Suprapubic skin (tissue), 4 donors: ENCODE results near the gene ANTXR1. TPM values are rescaled to one million over a fixed set of nuclear protein-coding genes. Genes with fewer than 3 reads are reported as not detected.

Experiments used
- DNase-seq, 2 donors: peaks; one replicate each; pipeline ENCODE4 v3.0.0-alpha.2; 2019; ENCODE audit warnings: low spot score in 2 of 2
- H3K27ac ChIP-seq: fragments of 200-600 bp; sonication (generic); one replicate; pipeline ENCODE4 v1.5.1; 2019
- H3K27me3 ChIP-seq: fragments of 200-600 bp; sonication (generic); one replicate; pipeline ENCODE4 v1.5.1; 2019
- H3K36me3 ChIP-seq: fragments of 200-600 bp; sonication (generic); one replicate; pipeline ENCODE4 v1.5.1; 2019
- H3K4me1 ChIP-seq: fragments of 200-600 bp; sonication (generic); one replicate; pipeline ENCODE4 v1.5.1; 2019
- H3K4me3 ChIP-seq: fragments of 200-600 bp; sonication (generic); one replicate; pipeline ENCODE4 v1.5.1; 2019; ENCODE audit warnings: mild to moderate bottlenecking
- H3K9me3 ChIP-seq: fragments of 200-600 bp; sonication (generic); one replicate; pipeline ENCODE4 v1.5.1; 2019
- CTCF ChIP-seq, 2 donors: fragments of 200-600 bp in 1 of 2; fragments of 450-650 bp in 1 of 2; sonication (generic) in 1 of 2; IDR thresholded peaks; one replicate each; pipeline ENCODE4 v1.5.1; 2016 to 2019; ENCODE audit warnings: antibody characterized with exemption in 2 of 2, mild to moderate bottlenecking in 1 of 2, moderate library complexity in 1 of 2
- EP300 ChIP-seq: sonication (generic); formaldehyde crosslinking; IDR thresholded peaks from one replicate; pipeline ENCODE4 v1.6.1; 2017; ENCODE audit warnings: antibody characterized with exemption
- POLR2A ChIP-seq, 2 donors: fragments of 450-650 bp; IDR thresholded peaks; one replicate each; pipeline ENCODE4 v1.6.1; 2017; ENCODE audit warnings: antibody characterized with exemption in 2 of 2, mild to moderate bottlenecking in 2 of 2, moderate library complexity in 2 of 2
- POLR2AphosphoS5 ChIP-seq, 3 donors: sonication (generic); formaldehyde crosslinking; IDR thresholded peaks; one replicate each; pipeline ENCODE4 v1.6.1; 2017; ENCODE audit warnings: antibody characterized with exemption in 3 of 3
- WGBS: methylation state at CpG from one replicate; pipeline ENCODE4 v1.1.5; 2018; 5-methylcytosine and 5-hydroxymethylcytosine counted together
- total RNA-seq, 4 donors: library from RNA; depleted of rRNA; stranded (reverse); fragments of >200 nt; gene quantifications; one replicate each; pipeline ENCODE4 v1.1.0, GENCODE V29; 2016

ANTXR1 gene
- total RNA-seq, 4 donors from 2014 or later, result 35.5 to 111 (median 66.6) TPM

DNA sequence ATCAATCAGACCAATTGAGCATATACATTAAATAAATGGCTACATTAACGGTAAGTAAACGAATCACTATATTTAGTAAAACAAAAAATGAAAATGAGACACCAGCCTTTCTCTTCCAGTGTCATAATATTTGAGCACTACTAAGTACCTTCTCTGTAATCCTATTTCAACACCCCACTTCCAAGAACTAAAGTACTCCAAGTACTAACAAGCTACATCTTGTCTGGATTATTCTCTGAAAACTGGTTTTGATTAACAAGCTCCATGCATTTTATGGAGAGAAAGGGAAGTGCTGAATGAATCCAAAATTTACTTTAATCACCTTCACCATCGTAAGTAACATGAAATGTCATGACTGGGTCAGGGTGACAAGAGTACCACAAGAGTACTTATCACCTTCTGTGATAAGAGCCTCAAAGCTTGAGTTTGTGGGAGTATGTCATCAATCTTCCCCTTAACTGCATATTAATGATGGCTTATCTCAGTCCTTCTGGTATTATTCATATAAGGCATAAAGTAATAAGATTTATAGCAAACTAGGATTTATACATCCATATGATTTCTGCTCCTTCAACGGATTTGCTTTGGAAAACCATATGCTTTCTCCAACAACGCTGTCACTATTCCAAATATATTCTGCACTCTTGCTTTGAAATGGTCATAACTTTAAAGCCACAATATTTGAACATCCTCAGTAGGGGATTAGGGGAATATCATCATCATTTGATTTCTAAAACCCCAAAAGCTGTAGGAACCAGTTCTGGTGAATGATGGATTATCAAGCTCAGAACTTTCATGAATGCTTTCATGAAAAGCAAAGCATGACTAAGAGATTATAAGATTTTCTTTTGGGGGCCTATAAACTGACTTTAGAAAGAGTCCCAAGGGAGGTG, 127.0 kb downstream of the ANTXR1 start:
- Histone ChIP-seq H3K9me3 (no peaks in the 10 kb centered on the region), H3K27ac (peak overlapping the region; percentile 61), H3K27me3 (no peaks in the 10 kb centered on the region), H3K36me3 (no peaks in the 10 kb centered on the region), H3K4me3 (no peak overlapping the region), H3K4me1 (peaks cover 33% of the 10 kb centered on the region)
- no peak for DNase-seq
- 47% methylated on average over 5 of the region's 5 CpGs for WGBS
- TF ChIP-seq EP300 (no peak), POLR2AphosphoS5 (IDR thresholded peaks at IDR 0.05) (peak in 1 of 3 donors; percentile 19), POLR2A (IDR thresholded peaks at IDR 0.05) (no peak)

DNA sequence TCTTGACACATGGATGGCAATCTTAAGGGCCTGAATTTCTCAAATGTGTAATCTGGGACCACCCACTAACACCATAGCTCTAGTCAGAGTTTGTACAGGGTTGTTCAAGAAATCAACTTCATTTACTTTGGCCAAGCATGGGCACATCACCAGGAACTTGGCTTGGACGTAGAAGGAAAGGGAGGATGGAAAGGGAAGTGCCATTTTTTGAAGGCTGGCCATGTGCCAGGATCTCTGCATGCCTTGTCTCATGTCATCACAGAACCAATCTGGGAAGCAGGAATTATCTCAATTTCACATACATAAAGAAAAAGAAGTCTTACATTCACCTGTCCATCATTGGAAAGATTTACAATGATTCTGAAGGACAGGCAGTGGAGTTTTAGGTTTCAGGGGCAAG, 128.1 kb downstream of the ANTXR1 start:
- DNase-seq, result no peak
- H3K27me3 ChIP-seq, result no peaks in the 10 kb centered on the region
- WGBS, result 62% methylated on average over 1 of the region's 1 CpG
- no peaks in the 10 kb centered on the region for H3K36me3 ChIP-seq
- no peak overlapping the region for H3K4me3 ChIP-seq
- no peaks in the 10 kb centered on the region for H3K9me3 ChIP-seq
- no peak overlapping the region for H3K27ac ChIP-seq
- peaks cover 33% of the 10 kb centered on the region for H3K4me1 ChIP-seq
- TF ChIP-seq POLR2AphosphoS5 (IDR thresholded peaks at IDR 0.05) (no peak), CTCF (IDR thresholded peaks at IDR 0.05) (no peak), EP300 (no peak), POLR2A (IDR thresholded peaks at IDR 0.05) (no peak)

DNA sequence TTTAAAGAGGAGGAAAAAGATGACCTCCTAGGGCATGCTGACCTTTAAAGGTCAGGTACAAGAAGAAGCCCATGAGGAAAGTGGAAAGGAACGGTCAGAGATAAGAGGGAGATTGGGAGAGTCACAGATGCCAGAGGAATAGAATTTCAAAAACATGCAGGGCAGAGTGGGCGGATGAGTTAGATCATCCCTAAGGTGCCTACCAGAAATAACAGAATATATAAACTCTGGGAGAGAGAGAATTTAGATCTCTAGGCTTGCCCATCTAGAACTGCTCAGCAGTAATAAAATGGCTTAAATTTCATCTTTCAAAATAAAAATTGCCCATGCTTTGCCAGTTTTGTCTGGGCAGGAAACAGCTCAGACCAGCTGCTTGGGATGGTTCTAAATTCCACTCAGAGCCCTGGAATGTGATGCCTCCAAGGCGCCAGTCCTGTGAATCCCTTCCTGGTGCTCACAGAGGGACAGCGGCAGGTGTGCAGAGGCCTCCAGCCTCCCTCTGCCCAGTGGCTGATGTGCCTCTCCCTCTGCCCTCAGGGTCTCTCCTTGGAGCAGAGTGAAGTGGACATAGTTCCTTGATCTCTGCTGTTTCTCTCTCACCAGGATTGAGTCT, 130.9 kb downstream of the ANTXR1 start:
- Histone ChIP-seq H3K4me3 (no peak overlapping the region), H3K27ac (no peak overlapping the region), H3K36me3 (no peaks in the 10 kb centered on the region), H3K9me3 (no peaks in the 10 kb centered on the region), H3K27me3 (no peaks in the 10 kb centered on the region), H3K4me1 (peaks cover 22% of the 10 kb centered on the region)
- no peak for TF ChIP-seq POLR2A (IDR thresholded peaks at IDR 0.05)
- TF ChIP-seq EP300, result no peak
- no peak for TF ChIP-seq POLR2AphosphoS5 (IDR thresholded peaks at IDR 0.05)
- no peak for TF ChIP-seq CTCF (IDR thresholded peaks at IDR 0.05)
- 70% methylated on average over 3 of the region's 4 CpGs for WGBS
- DNase-seq, result no peak

- Histone ChIP-seq H3K4me1 (peaks cover 15% of the 10 kb centered on the region), H3K27ac (no peak overlapping the region), H3K27me3 (no peaks in the 10 kb centered on the region), H3K36me3 (no peaks in the 10 kb centered on the region), H3K4me3 (no peak overlapping the region), H3K9me3 (no peaks in the 10 kb centered on the region)
- 83% methylated on average over 7 of the region's 7 CpGs for WGBS
- TF ChIP-seq EP300 (no peak), POLR2A (IDR thresholded peaks at IDR 0.05) (no peak), CTCF (IDR thresholded peaks at IDR 0.05) (no peak), POLR2AphosphoS5 (IDR thresholded peaks at IDR 0.05) (no peak)
- DNase-seq, result no peak
These were observed 132.2 kb downstream of the ANTXR1 start for GRCh38 chr2:69145204-69145603.

- no peak for TF ChIP-seq CTCF (IDR thresholded peaks at IDR 0.05)
- TF ChIP-seq POLR2AphosphoS5 (IDR thresholded peaks at IDR 0.05), result no peak
- no peak for TF ChIP-seq POLR2A (IDR thresholded peaks at IDR 0.05)
- no peak for TF ChIP-seq EP300
- Histone ChIP-seq H3K4me3 (no peak overlapping the region), H3K27me3 (no peaks in the 10 kb centered on the region), H3K36me3 (no peaks in the 10 kb centered on the region), H3K9me3 (no peaks in the 10 kb centered on the region), H3K4me1 (peaks cover 6% of the 10 kb centered on the region), H3K27ac (no peak overlapping the region)
- 78% methylated on average over 12 of the region's 13 CpGs for WGBS
- DNase-seq, result no peak
These were observed 135.0 kb downstream of the ANTXR1 start for GRCh38 chr2:69147841-69148533.
